Brain microvascular endothelial cell (primary cell): ENCODE measurements around the gene RAB20.

Experiments
- DNase-seq: peaks from one replicate; pipeline ENCODE4 v3.0.0-alpha.2; 2020
- H3K27ac ChIP-seq: fragments of 250-450 bp; sonication (Bioruptor Pico); 2 replicates; pipeline ENCODE4 v1.5.1; 2020; ENCODE audit warnings: mild to moderate bottlenecking, moderate library complexity
- H3K27me3 ChIP-seq: fragments of 250-450 bp; sonication (Bioruptor Pico); replicated peaks from 2 replicates; pipeline ENCODE4 v1.5.1; 2020; ENCODE audit warnings: mild to moderate bottlenecking
- H3K36me3 ChIP-seq: fragments of 250-450 bp; sonication (Bioruptor Pico); replicated peaks from 2 replicates; pipeline ENCODE4 v1.5.1; 2020; ENCODE audit warnings: mild to moderate bottlenecking
- H3K4me3 ChIP-seq: 2 replicates; pipeline ENCODE4 v1.5.1; 2011; ENCODE audit warnings: low read depth, mild to moderate bottlenecking, control low read depth, low read length, moderate library complexity
- CTCF ChIP-seq: IDR thresholded peaks from 2 replicates; pipeline ENCODE4 v1.5.1; 2011; ENCODE audit warnings: low read depth, mild to moderate bottlenecking, moderate library complexity, low read length, control low read depth, inconsistent platforms; ENCODE audit errors: missing control alignments
- in situ Hi-C: cut with HindIII; loops from 2 replicates; pipeline ENCODE4 v1.10.0; 2017; ENCODE audit warnings: low sequenced_read_pairs, low pct_ligation_motif_present

The RAB20 gene

GRCh38 chr13:110486061-110486715 lies 75.3 kb downstream of the RAB20 start:
- H3K27ac ChIP-seq = no peak overlapping the region
- in situ Hi-C loops = no loop called here
- H3K36me3 ChIP-seq = peaks cover 91% of the 10 kb centered on the region
- no peaks in the 10 kb centered on the region for H3K27me3 ChIP-seq
- no peak for DNase-seq
- TF ChIP-seq CTCF = no peak
- H3K4me3 ChIP-seq = no peak overlapping the region

- DNase-seq = no peak
- H3K27ac ChIP-seq = no peak overlapping the region
- H3K27me3 ChIP-seq = no peaks in the 10 kb centered on the region
- no peak overlapping the region for H3K4me3 ChIP-seq
- H3K36me3 ChIP-seq = peaks cover 86% of the 10 kb centered on the region
- in situ Hi-C loops = no loop called here
- no peak for TF ChIP-seq CTCF
These were observed 75.9 kb downstream of the RAB20 start for GRCh38 chr13:110485604-110486003.

- in situ Hi-C loops = no loop called here
- Histone ChIP-seq H3K27ac (no peak overlapping the region), H3K4me3 (no peak overlapping the region), H3K36me3 (peaks cover 86% of the 10 kb centered on the region), H3K27me3 (no peaks in the 10 kb centered on the region)
- DNase-seq = no peak
- TF ChIP-seq CTCF = no peak
These were observed 77.1 kb downstream of the RAB20 start for GRCh38 chr13:110484290-110485048.

GRCh38 chr13:110483386-110483968 lies 78.0 kb downstream of the RAB20 start:
- TF ChIP-seq CTCF = no peak
- in situ Hi-C loops = no loop called here
- no peak overlapping the region for H3K27ac ChIP-seq
- no peak overlapping the region for H3K4me3 ChIP-seq
- no peaks in the 10 kb centered on the region for H3K27me3 ChIP-seq
- H3K36me3 ChIP-seq = peaks cover 86% of the 10 kb centered on the region
- no peak for DNase-seq

- no peak for DNase-seq
- Histone ChIP-seq H3K4me3 (no peak overlapping the region), H3K27me3 (no peaks in the 10 kb centered on the region), H3K27ac (no peak overlapping the region), H3K36me3 (peaks cover 89% of the 10 kb centered on the region)
- TF ChIP-seq CTCF = no peak
- in situ Hi-C loops = no loop called here
These were observed 81.4 kb downstream of the RAB20 start for GRCh38 chr13:110480161-110480560.
